Upper lobe of left lung (tissue), 4 donors: Measurements from ENCODE around the gene RPS6KA2.

ENCODE experiments used
- CTCF ChIP-seq, 6 experiments: fragments of 450-650 bp in 4 of 6; fragments of 200-600 bp in 2 of 6; sonication (generic) in 2 of 6; IDR thresholded peaks; one replicate each; pipeline ENCODE4 v1.5.1; 2016 to 2019; ENCODE audit warnings: antibody characterized with exemption in 6 of 6
- POLR2A ChIP-seq, 4 donors: fragments of 450-650 bp; IDR thresholded peaks; one replicate each; pipeline ENCODE4 v1.5.1; 2016 to 2017; ENCODE audit warnings: antibody characterized with exemption in 4 of 4, mild to moderate bottlenecking in 2 of 4
- POLR2AphosphoS5 ChIP-seq, 2 donors: sonication (generic); formaldehyde crosslinking; IDR thresholded peaks; one replicate each; pipeline ENCODE4 v1.5.1; 2017; ENCODE audit warnings: antibody characterized with exemption in 2 of 2

GRCh38 chr6:166570929-166571713 lies 55.9 kb downstream of the RPS6KA2 start:
- TF ChIP-seq CTCF (IDR thresholded peaks at IDR 0.05) (no peak), POLR2A (IDR thresholded peaks at IDR 0.05) (no peak), POLR2AphosphoS5 (IDR thresholded peaks at IDR 0.05) (no peak)
